ENCODE data around the gene COMMD3. TPM values are rescaled to one million over a fixed set of nuclear protein-coding genes. Genes with fewer than 3 reads are reported as not detected.

The COMMD3 gene
- total RNA-seq, 1 donor from 2014 or later: 92.1 TPM

- Mint-ChIP-seq H3K9me3 (no peaks in the 10 kb centered on the region), H3K4me1 (ENCODE audit: low read depth) (peaks cover 59% of the 10 kb centered on the region), H3K27me3 (ENCODE audit: low read depth) (peaks cover 28% of the 10 kb centered on the region), H3K4me3 (ENCODE audit: low read depth) (peak overlapping the region; percentile 80), H3K27ac (peak overlapping the region; percentile 87), H3K36me3 (ENCODE audit: low read depth) (peaks cover 59% of the 10 kb centered on the region)
- DNase-seq (ENCODE audit: low spot score): peak; percentile 62
- intact Hi-C loops (cut with micrococcal nuclease): loop anchor here (1.0 to 5.0 kb wide), 4 partner anchors 92 to 391 kb away; partner anchors contain the start of genes DNAJC1 and PIP4K2A
Observed at GRCh38 chr10:22321156-22321923, 5.2 kb downstream of the COMMD3 start.

DNA sequence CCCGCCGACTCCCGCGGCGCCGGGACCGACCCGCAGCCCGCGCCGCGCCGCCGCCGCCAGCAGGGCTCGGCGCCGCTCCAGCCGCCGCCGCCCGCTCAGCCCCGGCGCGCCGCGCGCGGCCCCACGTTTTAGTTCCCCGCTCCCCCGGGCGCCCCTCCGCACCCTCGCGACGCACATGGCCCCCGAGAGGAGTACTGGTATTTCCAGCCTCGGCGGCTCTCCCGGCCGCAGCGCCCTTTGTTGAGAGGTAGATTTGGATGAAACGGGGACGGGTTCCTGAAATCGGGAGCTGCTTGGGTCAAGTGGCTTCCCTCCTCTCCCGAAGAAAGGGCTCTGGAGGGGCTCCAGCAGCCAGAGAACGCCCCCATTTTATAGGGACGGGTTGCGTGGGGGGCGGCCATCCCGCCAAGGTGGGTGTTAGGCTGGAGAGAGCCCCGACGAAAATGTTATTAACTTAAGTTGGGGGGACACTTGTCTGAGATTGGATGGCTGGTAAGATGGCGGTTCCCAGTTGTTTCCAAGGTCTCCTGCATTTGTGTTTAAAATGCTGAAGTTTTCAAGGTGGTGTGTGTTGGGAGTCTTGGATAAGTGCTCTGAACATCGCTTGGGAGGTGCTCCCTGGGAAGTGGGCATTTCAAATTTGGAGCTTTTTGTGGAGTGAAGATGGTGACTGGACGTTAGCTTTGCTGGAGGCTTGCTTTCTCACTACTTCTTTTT lies 5.9 kb downstream of the COMMD3 start:
- H3K27ac Mint-ChIP-seq: peak overlapping the region; percentile 77
- H3K4me1 Mint-ChIP-seq (ENCODE audit: low read depth): peaks cover 59% of the 10 kb centered on the region
- intact Hi-C loops (cut with micrococcal nuclease): loop anchor here (1.0 to 5.0 kb wide), 4 partner anchors 93 to 390 kb away; partner anchors contain the start of genes DNAJC1 and PIP4K2A
- H3K9me3 Mint-ChIP-seq: no peaks in the 10 kb centered on the region
- peaks cover 67% of the 10 kb centered on the region for H3K36me3 Mint-ChIP-seq (ENCODE audit: low read depth)
- peaks cover 28% of the 10 kb centered on the region for H3K27me3 Mint-ChIP-seq (ENCODE audit: low read depth)
- DNase-seq (ENCODE audit: low spot score): no peak
- peak overlapping the region; percentile 83 for H3K4me3 Mint-ChIP-seq (ENCODE audit: low read depth)

GRCh38 chr10:22322641-22323160 lies 6.5 kb downstream of the COMMD3 start:
- H3K4me1 Mint-ChIP-seq (ENCODE audit: low read depth): peaks cover 55% of the 10 kb centered on the region
- no peaks in the 10 kb centered on the region for H3K9me3 Mint-ChIP-seq
- H3K27ac Mint-ChIP-seq: peak overlapping the region; percentile 77
- H3K27me3 Mint-ChIP-seq (ENCODE audit: low read depth): peaks cover 28% of the 10 kb centered on the region
- peak overlapping the region; percentile 83 for H3K4me3 Mint-ChIP-seq (ENCODE audit: low read depth)
- DNase-seq (ENCODE audit: low spot score): no peak
- intact Hi-C loops (cut with micrococcal nuclease): loop anchor here (5.0 kb wide), 2 partner anchors 115 to 390 kb away; partner anchors contain the start of gene PIP4K2A
- peaks cover 70% of the 10 kb centered on the region for H3K36me3 Mint-ChIP-seq (ENCODE audit: low read depth)

DNA sequence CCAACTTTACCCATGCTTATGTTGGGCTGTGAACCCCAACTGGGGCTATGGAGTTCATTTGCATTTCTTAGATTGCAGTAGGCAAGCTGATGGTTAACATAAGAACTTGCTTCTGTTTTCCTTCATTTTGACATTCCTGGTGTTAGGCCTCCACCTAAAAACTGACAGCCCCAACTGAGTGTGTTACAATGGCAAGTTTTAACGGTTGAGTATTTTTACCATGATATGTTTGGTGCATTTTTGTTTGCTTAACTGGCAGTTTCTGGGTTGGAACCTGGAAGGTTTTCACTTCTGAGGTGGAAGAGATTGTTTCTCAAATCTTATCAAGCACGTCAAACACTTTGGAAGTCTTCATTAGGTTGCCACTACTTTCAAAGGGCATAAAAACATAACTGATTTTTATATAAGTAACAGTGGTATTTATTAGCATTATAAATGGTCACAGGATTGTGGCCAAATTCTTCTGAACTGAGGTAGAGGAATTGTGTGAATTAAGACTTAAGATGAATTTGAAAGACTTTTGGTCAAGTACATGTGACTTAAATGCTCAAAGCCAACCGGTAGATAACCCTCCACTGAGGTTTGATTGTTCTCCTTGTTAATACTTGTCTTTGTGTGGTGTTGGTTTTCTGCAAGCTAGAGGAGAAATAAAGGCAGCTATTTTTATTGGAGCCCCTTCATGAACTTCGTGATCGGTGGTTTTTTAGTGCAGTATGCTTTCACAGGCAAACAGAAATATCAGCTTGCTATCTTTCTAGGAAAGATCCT lies 7.5 kb downstream of the COMMD3 start:
- Mint-ChIP-seq H3K36me3 (ENCODE audit: low read depth) (peaks cover 63% of the 10 kb centered on the region), H3K4me3 (ENCODE audit: low read depth) (peak overlapping the region; percentile 83), H3K9me3 (no peaks in the 10 kb centered on the region), H3K27ac (no peak overlapping the region), H3K27me3 (ENCODE audit: low read depth) (peaks cover 28% of the 10 kb centered on the region), H3K4me1 (ENCODE audit: low read depth) (peaks cover 46% of the 10 kb centered on the region)
- DNase-seq (ENCODE audit: low spot score): no peak
- intact Hi-C loops (cut with micrococcal nuclease): loop anchor here (1.0 to 5.0 kb wide), 4 partner anchors 17 to 389 kb away; partner anchors contain the start of gene PIP4K2A

DNA sequence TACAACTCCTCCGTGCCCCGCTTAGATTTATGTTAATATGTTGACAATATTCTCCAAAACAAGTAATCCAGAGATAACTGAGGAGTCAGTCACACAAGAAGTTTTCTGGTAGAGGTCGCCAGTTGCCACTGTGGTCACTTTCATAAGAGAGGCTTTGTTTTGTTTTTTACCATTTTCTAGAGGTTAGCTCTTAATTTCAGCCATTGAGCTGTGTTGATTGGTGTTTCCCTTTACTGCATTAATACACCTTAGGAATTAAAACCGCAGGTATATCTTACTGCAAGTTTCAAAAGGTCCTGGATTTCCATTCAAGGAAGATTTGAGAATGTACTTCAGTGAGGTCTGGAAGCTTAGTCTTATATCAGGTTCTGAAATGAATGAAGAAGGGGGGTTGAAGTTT lies 8.2 kb downstream of the COMMD3 start:
- Mint-ChIP-seq H3K27ac (peak overlapping the region; percentile 75), H3K4me3 (ENCODE audit: low read depth) (peak overlapping the region; percentile 83)

GRCh38 chr10:22324893-22325271 lies 8.7 kb downstream of the COMMD3 start:
- peaks cover 62% of the 10 kb centered on the region for H3K36me3 Mint-ChIP-seq (ENCODE audit: low read depth)

More for the DNA sequence above, 8.2 kb downstream of the COMMD3 start:
- H3K9me3 Mint-ChIP-seq: no peaks in the 10 kb centered on the region
- H3K36me3 Mint-ChIP-seq (ENCODE audit: low read depth): peaks cover 62% of the 10 kb centered on the region
- intact Hi-C loops (cut with micrococcal nuclease): loop anchor here (1.0 to 5.0 kb wide), 4 partner anchors 16 to 388 kb away; partner anchors contain the start of gene PIP4K2A
- H3K4me1 Mint-ChIP-seq (ENCODE audit: low read depth): peaks cover 42% of the 10 kb centered on the region
- DNase-seq (ENCODE audit: low spot score): no peak
- H3K27me3 Mint-ChIP-seq (ENCODE audit: low read depth): peaks cover 26% of the 10 kb centered on the region

GRCh38 chr10:22325272-22326144 lies 9.3 kb downstream of the COMMD3 start:
- Mint-ChIP-seq H3K4me1 (ENCODE audit: low read depth) (peaks cover 35% of the 10 kb centered on the region), H3K36me3 (ENCODE audit: low read depth) (peaks cover 60% of the 10 kb centered on the region), H3K27me3 (ENCODE audit: low read depth) (peaks cover 26% of the 10 kb centered on the region), H3K27ac (peak overlapping the region; percentile 1), H3K9me3 (no peaks in the 10 kb centered on the region), H3K4me3 (ENCODE audit: low read depth) (peak overlapping the region; percentile 83)
- DNase-seq (ENCODE audit: low spot score): peak; percentile 65
- intact Hi-C loops (cut with micrococcal nuclease): loop anchor here (1.0 to 2.0 kb wide), 2 partner anchors 8 to 53 kb away; no protein-coding TSS in a partner anchor

More at GRCh38 chr10:22324893-22325271, 8.7 kb downstream of the COMMD3 start:
- Mint-ChIP-seq H3K4me1 (ENCODE audit: low read depth) (peaks cover 38% of the 10 kb centered on the region), H3K27ac (peak overlapping the region; percentile 1), H3K9me3 (no peaks in the 10 kb centered on the region), H3K4me3 (ENCODE audit: low read depth) (peak overlapping the region; percentile 83), H3K27me3 (ENCODE audit: low read depth) (peaks cover 26% of the 10 kb centered on the region)
- DNase-seq (ENCODE audit: low spot score): no peak
- intact Hi-C loops (cut with micrococcal nuclease): loop anchor here (1.0 to 5.0 kb wide), 5 partner anchors 8 to 387 kb away; partner anchors contain the start of gene PIP4K2A

DNA sequence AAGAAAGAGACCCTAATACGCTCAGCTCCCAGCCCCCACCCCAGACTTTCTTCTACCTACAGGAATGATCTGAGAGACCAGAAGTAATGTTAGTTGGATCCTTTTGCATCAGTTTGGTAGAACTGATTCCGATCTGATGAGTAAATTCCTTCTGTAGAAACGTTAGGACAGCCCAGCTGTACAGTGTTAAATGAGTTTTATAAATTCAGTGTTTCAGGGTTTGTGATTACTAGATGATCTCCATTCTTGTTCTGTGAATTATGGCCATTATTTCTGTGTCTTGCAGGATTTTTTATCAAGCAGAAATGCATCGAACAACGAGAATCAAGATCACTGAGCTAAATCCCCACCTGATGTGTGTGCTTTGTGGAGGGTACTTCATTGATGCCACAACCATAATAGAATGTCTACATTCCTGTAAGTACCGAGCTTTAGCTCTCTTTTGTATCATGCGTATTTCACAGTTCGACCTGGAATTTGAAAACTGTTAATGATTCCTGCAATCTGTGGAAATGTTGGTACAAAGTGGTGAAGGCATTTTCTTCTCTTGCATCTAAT lies 10.0 kb downstream of the COMMD3 start:
- Mint-ChIP-seq H3K27ac (no peak overlapping the region), H3K27me3 (ENCODE audit: low read depth) (peaks cover 26% of the 10 kb centered on the region), H3K9me3 (no peaks in the 10 kb centered on the region), H3K4me1 (ENCODE audit: low read depth) (peaks cover 35% of the 10 kb centered on the region), H3K36me3 (ENCODE audit: low read depth) (peaks cover 66% of the 10 kb centered on the region), H3K4me3 (ENCODE audit: low read depth) (peak overlapping the region; percentile 62)
- DNase-seq (ENCODE audit: low spot score): no peak
- intact Hi-C loops (cut with micrococcal nuclease): no loop called here

- Mint-ChIP-seq H3K9me3 (peaks cover 4% of the 10 kb centered on the region), H3K27me3 (ENCODE audit: low read depth) (peaks cover 6% of the 10 kb centered on the region), H3K4me3 (ENCODE audit: low read depth) (no peak overlapping the region), H3K4me1 (ENCODE audit: low read depth) (peaks cover 30% of the 10 kb centered on the region), H3K27ac (no peak overlapping the region), H3K36me3 (ENCODE audit: low read depth) (peaks cover 62% of the 10 kb centered on the region)
- DNase-seq (ENCODE audit: low spot score): no peak
- intact Hi-C loops (cut with micrococcal nuclease): no loop called here
Observed at GRCh38 chr10:22329150-22329549, 13.0 kb downstream of the COMMD3 start.

DNA sequence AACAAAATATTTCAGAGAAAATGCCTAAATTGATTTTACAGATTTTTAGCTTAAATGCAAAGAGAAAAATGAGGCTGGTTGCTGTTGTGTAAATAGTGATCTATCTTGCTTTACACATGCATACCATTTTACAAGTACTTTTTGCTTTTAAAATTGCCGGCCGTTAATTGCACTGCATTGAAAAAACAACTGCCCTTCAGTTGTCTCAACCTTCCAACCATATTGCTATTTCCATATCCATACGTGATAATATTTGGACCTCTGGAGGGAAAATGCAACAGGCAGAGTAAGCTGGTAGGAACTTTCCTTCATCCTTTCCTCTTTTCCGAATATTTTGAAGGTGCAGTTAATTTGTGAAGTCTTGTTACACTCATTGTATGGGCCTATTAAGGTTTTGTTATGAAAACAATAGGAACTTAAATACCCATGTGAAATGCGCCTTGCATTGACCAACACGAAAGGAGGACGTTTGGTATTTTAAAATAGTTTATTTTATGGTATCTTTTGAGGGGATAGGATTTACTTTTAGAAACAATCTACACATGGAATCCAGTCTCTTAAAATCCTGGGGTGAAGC lies 16.0 kb downstream of the COMMD3 start:
- peaks cover 4% of the 10 kb centered on the region for H3K9me3 Mint-ChIP-seq
- H3K4me1 Mint-ChIP-seq (ENCODE audit: low read depth): peaks cover 21% of the 10 kb centered on the region
- intact Hi-C loops (cut with micrococcal nuclease): no loop called here
- no peak overlapping the region for H3K4me3 Mint-ChIP-seq (ENCODE audit: low read depth)
- H3K36me3 Mint-ChIP-seq (ENCODE audit: low read depth): peaks cover 42% of the 10 kb centered on the region
- DNase-seq (ENCODE audit: low spot score): no peak
- H3K27ac Mint-ChIP-seq: no peak overlapping the region
- H3K27me3 Mint-ChIP-seq (ENCODE audit: low read depth): peaks cover 11% of the 10 kb centered on the region

Measured in activated T-helper 2 cell treated with anti-CD3 and anti-CD28 coated beads, Interferon-gamma antibody, Interleukin-2, Interleukin-4, amounts not matched to agents 10 μg/mL and 5 μg/mL and 100 μg/mL, durations not matched to agents 14 hours and 24 hours and 36 hours (primary cell).